GM12891 (cell line): ENCODE data around the gene EXOC1.

Experiments used
- POLR2A ChIP-seq: IDR thresholded peaks from 2 replicates; pipeline ENCODE4 v1.6.1; 2011; ENCODE audit warnings: low read depth, low read length, control low read depth
- POLR2AphosphoS5 ChIP-seq: IDR thresholded peaks from 2 replicates; pipeline ENCODE4 v1.6.1; 2011; ENCODE audit warnings: low read depth, low read length, control low read depth
- POU2F2 ChIP-seq: IDR thresholded peaks from 2 replicates; pipeline ENCODE4 v1.6.1; 2011; ENCODE audit warnings: low read depth, mild to moderate bottlenecking, control low read depth, low read length, moderate library complexity
- TAF1 ChIP-seq: IDR thresholded peaks from 2 replicates; pipeline ENCODE4 v1.6.1; 2011; ENCODE audit warnings: low read depth, low read length, control low read depth

- TF ChIP-seq POLR2A (no peak), POLR2AphosphoS5 (no peak), POU2F2 (no peak), TAF1 (no peak)
These were observed 77.6 kb downstream of the EXOC1 start for GRCh38 chr4:55931043-55931442.
